ENCODE results near the gene SORCS1.

DNA sequence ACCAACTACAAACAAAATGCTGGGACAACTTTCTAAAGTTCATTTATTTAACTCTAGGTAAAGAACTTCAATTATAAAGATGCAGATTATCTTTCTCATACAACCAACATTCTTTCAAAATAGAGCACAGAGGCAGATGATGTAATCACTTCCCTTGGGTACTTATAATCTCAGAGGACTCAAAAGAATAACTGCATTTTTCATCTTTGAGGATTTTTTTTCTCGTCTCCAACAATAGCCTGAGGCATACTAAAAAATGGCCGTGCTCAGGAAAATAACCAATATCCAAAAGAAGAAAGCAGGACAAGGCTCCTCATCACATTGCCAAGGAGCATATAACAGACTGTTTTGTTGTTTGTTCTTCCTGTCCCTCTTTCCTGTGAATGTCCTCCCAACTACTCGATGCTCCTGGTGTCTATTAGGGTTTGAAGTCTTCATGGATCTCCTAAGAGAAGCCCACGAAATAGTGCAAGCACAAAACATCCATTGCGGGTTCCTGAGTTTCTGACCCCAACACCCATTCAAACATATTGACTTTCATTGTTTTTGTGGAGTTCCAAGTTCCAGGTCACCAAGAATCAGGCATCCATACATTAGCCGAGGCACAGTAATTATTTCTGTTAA lies 182.9 kb downstream of the SORCS1 start:
- TF ChIP-seq, protein P1, sequence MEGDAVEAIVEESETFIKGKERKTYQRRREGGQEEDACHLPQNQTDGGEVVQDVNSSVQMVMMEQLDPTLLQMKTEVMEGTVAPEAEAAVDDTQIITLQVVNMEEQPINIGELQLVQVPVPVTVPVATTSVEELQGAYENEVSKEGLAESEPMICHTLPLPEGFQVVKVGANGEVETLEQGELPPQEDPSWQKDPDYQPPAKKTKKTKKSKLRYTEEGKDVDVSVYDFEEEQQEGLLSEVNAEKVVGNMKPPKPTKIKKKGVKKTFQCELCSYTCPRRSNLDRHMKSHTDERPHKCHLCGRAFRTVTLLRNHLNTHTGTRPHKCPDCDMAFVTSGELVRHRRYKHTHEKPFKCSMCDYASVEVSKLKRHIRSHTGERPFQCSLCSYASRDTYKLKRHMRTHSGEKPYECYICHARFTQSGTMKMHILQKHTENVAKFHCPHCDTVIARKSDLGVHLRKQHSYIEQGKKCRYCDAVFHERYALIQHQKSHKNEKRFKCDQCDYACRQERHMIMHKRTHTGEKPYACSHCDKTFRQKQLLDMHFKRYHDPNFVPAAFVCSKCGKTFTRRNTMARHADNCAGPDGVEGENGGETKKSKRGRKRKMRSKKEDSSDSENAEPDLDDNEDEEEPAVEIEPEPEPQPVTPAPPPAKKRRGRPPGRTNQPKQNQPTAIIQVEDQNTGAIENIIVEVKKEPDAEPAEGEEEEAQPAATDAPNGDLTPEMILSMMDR (IDR thresholded peaks at IDR 0.05) = no peak
- TF ChIP-seq POLR2A (IDR thresholded peaks at IDR 0.05) = no peak
